Thyroid gland (tissue), 4 donors: ENCODE measurements around the gene TCERG1.

ENCODE experiments used
- POLR2A ChIP-seq, 2 donors: fragments of 450-650 bp; IDR thresholded peaks; one replicate each; pipeline ENCODE4 v1.6.1; 2017; ENCODE audit warnings: antibody characterized with exemption in 2 of 2, mild to moderate bottlenecking in 2 of 2, moderate library complexity in 1 of 2
- TF ChIP-seq, protein P1 (sequence below), 6 experiments: fragments of 200-600 bp in 3 of 6; fragments of 450-650 bp in 3 of 6; sonication (generic) in 3 of 6; IDR thresholded peaks; one replicate each; pipeline ENCODE4 v1.5.1; 2016 to 2019; ENCODE audit warnings: antibody characterized with exemption in 6 of 6, mild to moderate bottlenecking in 2 of 6, inconsistent platforms in 1 of 6, moderate library complexity in 1 of 6

DNA sequence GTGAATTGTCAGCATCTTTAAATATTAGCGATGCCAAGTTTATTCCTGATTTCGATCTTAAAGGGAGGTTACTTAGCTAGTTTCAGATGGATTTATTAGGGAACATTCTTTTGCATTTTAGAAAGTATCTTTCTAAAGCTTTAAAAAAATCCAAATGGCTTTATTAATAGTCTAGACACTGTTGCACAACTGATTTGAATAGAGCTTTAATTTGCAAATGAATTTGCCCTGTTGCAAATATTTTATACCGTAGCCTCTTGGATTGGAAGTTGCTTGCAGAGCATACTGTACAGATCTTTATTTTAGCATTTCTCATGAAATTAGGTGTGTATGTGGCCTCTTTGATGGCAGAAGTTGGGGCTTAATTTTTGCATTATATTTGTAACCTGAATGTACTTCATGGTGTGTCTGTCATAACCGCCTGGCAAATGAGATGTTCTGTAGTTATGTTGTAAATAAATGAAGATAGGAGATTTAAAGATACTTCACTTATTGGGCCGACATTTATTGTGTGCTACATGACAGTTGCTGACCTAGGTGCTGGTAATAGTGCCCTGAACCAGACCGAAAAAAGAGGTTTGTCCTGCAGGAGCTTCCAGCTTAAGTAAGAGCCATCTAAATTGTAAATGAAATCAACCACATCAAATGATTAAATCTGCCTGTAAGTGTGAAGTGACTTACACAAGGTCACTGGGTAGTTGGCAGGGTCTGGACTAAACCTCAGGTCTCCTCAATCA is 1.8 kb downstream of the TCERG1 start:
- TF ChIP-seq, protein P1, sequence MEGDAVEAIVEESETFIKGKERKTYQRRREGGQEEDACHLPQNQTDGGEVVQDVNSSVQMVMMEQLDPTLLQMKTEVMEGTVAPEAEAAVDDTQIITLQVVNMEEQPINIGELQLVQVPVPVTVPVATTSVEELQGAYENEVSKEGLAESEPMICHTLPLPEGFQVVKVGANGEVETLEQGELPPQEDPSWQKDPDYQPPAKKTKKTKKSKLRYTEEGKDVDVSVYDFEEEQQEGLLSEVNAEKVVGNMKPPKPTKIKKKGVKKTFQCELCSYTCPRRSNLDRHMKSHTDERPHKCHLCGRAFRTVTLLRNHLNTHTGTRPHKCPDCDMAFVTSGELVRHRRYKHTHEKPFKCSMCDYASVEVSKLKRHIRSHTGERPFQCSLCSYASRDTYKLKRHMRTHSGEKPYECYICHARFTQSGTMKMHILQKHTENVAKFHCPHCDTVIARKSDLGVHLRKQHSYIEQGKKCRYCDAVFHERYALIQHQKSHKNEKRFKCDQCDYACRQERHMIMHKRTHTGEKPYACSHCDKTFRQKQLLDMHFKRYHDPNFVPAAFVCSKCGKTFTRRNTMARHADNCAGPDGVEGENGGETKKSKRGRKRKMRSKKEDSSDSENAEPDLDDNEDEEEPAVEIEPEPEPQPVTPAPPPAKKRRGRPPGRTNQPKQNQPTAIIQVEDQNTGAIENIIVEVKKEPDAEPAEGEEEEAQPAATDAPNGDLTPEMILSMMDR (IDR thresholded peaks at IDR 0.05), result no peak
- no peak for TF ChIP-seq POLR2A (IDR thresholded peaks at IDR 0.05)
